ENCODE data around the gene RNF181. TPM values are rescaled to one million over a fixed set of nuclear protein-coding genes. Genes with fewer than 3 reads are reported as not detected.
A peak's percentile ranks its signal among the peaks of the same experiment; 100 is the strongest.

The RNF181 gene
- total and polyA plus RNA-seq, 2 donors (not counting 3 experiments of a cell fraction or from before 2014, with no cell fraction given) = 142 to 629 TPM

GRCh38 chr2:85607268-85608215 lies 12.0 kb downstream of the RNF181 start:
- BruUV-seq (replicated peaks) = no TSS peak
- H2AFZ ChIP-seq (ENCODE audit: low read depth, low read length) = no peak overlapping the region

More at GRCh38 chr2:85607268-85608215, 12.0 kb downstream of the RNF181 start:
- Histone ChIP-seq H3K9ac (replicated peaks; ENCODE audit: extremely low read depth, insufficient read depth, low read length) (no peak overlapping the region), H3K4me3 (replicated peaks in 1 of 3; ENCODE audit: insufficient read depth in 1 of 3, low read depth in 1 of 3, low read length in 3 of 3) (no peak overlapping the region), H3K9me3 (replicated peaks; ENCODE audit: control insufficient read depth, insufficient read depth, low read length) (no peaks in the 10 kb centered on the region), H3K79me2 (ENCODE audit: control insufficient read depth, insufficient read depth, low read length) (peaks cover 10% of the 10 kb centered on the region), H3K9me1 (replicated peaks; ENCODE audit: control insufficient read depth, extremely low read depth, insufficient read depth, low read length) (no peaks in the 10 kb centered on the region), H3K36me3 (ENCODE audit: control insufficient read depth in 2 of 2, extremely low read depth in 1 of 2, insufficient read depth in 2 of 2, low read length in 2 of 2) (peaks cover 0 to 7% of the 10 kb centered on the region in 2 experiments), H3K27ac (ENCODE audit: insufficient read depth, low read depth, low read length) (peak overlapping the region; percentile 27), H3K27me3 (ENCODE audit: control insufficient read depth in 2 of 2, insufficient read depth in 2 of 2, low read length in 2 of 2) (no peaks in the 10 kb centered on the region), H3K4me1 (ENCODE audit: control insufficient read depth, extremely low read depth, insufficient read depth, low read length) (peaks cover 31% of the 10 kb centered on the region), H4K20me1 (replicated peaks; ENCODE audit: control insufficient read depth, extremely low read depth, insufficient read depth, low read length) (no peaks in the 10 kb centered on the region), H3K4me2 (ENCODE audit: insufficient read depth, low read length) (no peak overlapping the region)
- POLR2A ChIA-PET = interaction anchor here (0.6 kb wide), 1 partner anchor 108 kb away, joined by 3 read pairs; no protein-coding TSS in a partner anchor
- TF ChIP-seq FOS (IDR thresholded peaks at IDR 0.05; ENCODE audit: borderline replicate concordance, insufficient read depth, low read length) = no peak
- TF ChIP-seq POLR2AphosphoS5 (IDR thresholded peaks at IDR 0.05; ENCODE audit: insufficient read depth, low read depth, low read length) = no peak
- no peak for TF ChIP-seq JUN (IDR thresholded peaks at IDR 0.05; ENCODE audit: borderline replicate concordance, insufficient read depth, insufficient read length, low read depth)
- no peak for TF ChIP-seq EZH2 (IDR thresholded peaks at IDR 0.05; ENCODE audit: borderline replicate concordance, low read depth, low read length, severe bottlenecking)
- TF ChIP-seq MAX (IDR thresholded peaks at IDR 0.05; ENCODE audit: insufficient read depth, insufficient read length) = no peak
- no peak for TF ChIP-seq CTCF (IDR thresholded peaks at IDR 0.05; ENCODE audit: extremely low read depth in 1 of 2, insufficient read depth in 1 of 2, low read depth in 1 of 2, low read length in 2 of 2)
- no peak for TF ChIP-seq MYC (IDR thresholded peaks at IDR 0.05; ENCODE audit: low read depth, low read length)
- TF ChIP-seq POLR2A (IDR thresholded peaks at IDR 0.05; ENCODE audit: low read depth, low read length) = no peak
- TF ChIP-seq GATA2 (IDR thresholded peaks at IDR 0.05; ENCODE audit: insufficient read depth, insufficient read length, low read depth, low read length) = no peak
- dilution Hi-C loops (cut with MboI; ENCODE audit: extremely low pct_ligation_motif_present, low sequenced_read_pairs) = no loop called here
- intact Hi-C loops (cut with micrococcal nuclease) = no loop called here
- DNase-seq (ENCODE audit: low read depth, low spot score) (peak; percentile 39), FAIRE-seq (no peak)
- CTCF ChIA-PET = interaction anchor here (0.7 kb wide), 1 partner anchor 293 kb away, joined by 4 read pairs; no protein-coding TSS in a partner anchor

Data from endothelial cell of umbilical vein (primary cell).